LNCaP clone FGC (cell line): ENCODE data around the gene PTPRM.

ENCODE experiments used
- DNase-seq: peaks from one replicate; pipeline ENCODE4 v3.0.0-alpha.2; 2011; ENCODE audit warnings: low read depth
- H3K4me3 ChIP-seq: 2 replicates; pipeline ENCODE4 v1.5.1; 2011; ENCODE audit warnings: mild to moderate bottlenecking, low read depth, low read length, control low read depth
- CTCF ChIP-seq: IDR thresholded peaks from 2 replicates; pipeline ENCODE4 v1.5.1; 2012; ENCODE audit warnings: mild to moderate bottlenecking; ENCODE audit not compliant: control insufficient read depth, insufficient read depth; ENCODE audit errors: extremely low read depth

PTPRM gene

GRCh38 chr18:7720395-7720794 is 153.3 kb downstream of the PTPRM start:
- H3K4me3 ChIP-seq: no peak overlapping the region
- no peak for TF ChIP-seq CTCF
- DNase-seq: no peak

- TF ChIP-seq CTCF: no peak
- no peak for DNase-seq
- H3K4me3 ChIP-seq: no peak overlapping the region
Observed at GRCh38 chr18:7721532-7721931, 154.4 kb downstream of the PTPRM start.

GRCh38 chr18:7722955-7723354 is 155.8 kb downstream of the PTPRM start:
- no peak for DNase-seq
- no peak overlapping the region for H3K4me3 ChIP-seq
- no peak for TF ChIP-seq CTCF

GRCh38 chr18:7723558-7723957 is 156.4 kb downstream of the PTPRM start:
- no peak for TF ChIP-seq CTCF

GRCh38 chr18:7725473-7725872 is 158.4 kb downstream of the PTPRM start:
- no peak for TF ChIP-seq CTCF
- no peak for DNase-seq
- H3K4me3 ChIP-seq: no peak overlapping the region

More at GRCh38 chr18:7723558-7723957, 156.4 kb downstream of the PTPRM start:
- no peak for DNase-seq
- H3K4me3 ChIP-seq: no peak overlapping the region

- DNase-seq: no peak
- TF ChIP-seq CTCF: no peak
- no peak overlapping the region for H3K4me3 ChIP-seq
Observed at GRCh38 chr18:7725897-7726296, 158.8 kb downstream of the PTPRM start.

- no peak for DNase-seq
- no peak for TF ChIP-seq CTCF
- H3K4me3 ChIP-seq: no peak overlapping the region
Observed at GRCh38 chr18:7726522-7726921, 159.4 kb downstream of the PTPRM start.
